Testis (tissue), 2 donors: ENCODE data around the gene ESPN.

ENCODE experiments used
- POLR2A ChIP-seq: fragments of 450-650 bp; IDR thresholded peaks from one replicate; pipeline ENCODE4 v1.6.1; 2017; ENCODE audit warnings: antibody characterized with exemption, mild to moderate bottlenecking, moderate library complexity
- TF ChIP-seq, protein P1 (sequence below), 3 experiments: fragments of 450-650 bp in 2 of 3; fragments of 200-600 bp in 1 of 3; sonication (generic) in 1 of 3; IDR thresholded peaks; one replicate each; pipeline ENCODE4 v1.5.1; 2016 to 2019; ENCODE audit warnings: antibody characterized with exemption in 3 of 3, mild to moderate bottlenecking in 2 of 3, moderate library complexity in 1 of 3

DNA sequence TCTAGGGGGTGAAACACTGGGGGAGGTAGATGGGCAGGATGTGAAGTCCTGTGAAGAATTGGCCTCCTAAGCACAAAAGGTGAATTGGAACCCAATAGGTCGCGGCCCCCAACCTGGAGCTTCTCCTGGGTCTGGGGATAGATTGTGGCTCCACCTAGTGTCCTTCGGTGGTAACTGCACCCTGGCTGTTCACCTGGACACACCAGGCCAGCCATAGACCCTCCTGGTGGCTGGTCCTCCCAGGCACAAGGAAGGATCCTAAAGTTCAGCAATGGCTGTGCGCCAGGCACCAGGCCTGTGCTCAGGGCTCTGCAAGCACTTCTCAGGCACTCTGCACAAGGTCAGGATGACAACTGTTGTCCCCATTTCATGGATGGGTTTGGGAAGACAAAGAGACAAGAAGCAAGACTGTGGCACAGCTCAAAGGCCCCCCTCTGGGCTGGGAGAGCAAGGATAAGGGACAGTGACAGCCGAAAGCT, 13.5 kb downstream of the ESPN start:
- TF ChIP-seq POLR2A: no peak
- TF ChIP-seq, protein P1, sequence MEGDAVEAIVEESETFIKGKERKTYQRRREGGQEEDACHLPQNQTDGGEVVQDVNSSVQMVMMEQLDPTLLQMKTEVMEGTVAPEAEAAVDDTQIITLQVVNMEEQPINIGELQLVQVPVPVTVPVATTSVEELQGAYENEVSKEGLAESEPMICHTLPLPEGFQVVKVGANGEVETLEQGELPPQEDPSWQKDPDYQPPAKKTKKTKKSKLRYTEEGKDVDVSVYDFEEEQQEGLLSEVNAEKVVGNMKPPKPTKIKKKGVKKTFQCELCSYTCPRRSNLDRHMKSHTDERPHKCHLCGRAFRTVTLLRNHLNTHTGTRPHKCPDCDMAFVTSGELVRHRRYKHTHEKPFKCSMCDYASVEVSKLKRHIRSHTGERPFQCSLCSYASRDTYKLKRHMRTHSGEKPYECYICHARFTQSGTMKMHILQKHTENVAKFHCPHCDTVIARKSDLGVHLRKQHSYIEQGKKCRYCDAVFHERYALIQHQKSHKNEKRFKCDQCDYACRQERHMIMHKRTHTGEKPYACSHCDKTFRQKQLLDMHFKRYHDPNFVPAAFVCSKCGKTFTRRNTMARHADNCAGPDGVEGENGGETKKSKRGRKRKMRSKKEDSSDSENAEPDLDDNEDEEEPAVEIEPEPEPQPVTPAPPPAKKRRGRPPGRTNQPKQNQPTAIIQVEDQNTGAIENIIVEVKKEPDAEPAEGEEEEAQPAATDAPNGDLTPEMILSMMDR (IDR thresholded peaks at IDR 0.05): peak; percentile 90 to 97 (median 93)
